ENCODE results near the gene CEBPZOS.

The CEBPZOS gene

GRCh38 chr2:37232131-37232933 is 36.0 kb downstream of the CEBPZOS start:
- DNase-seq (ENCODE audit: low read depth): no peak

GRCh38 chr2:37243435-37243834 is 47.1 kb downstream of the CEBPZOS start:
- DNase-seq (ENCODE audit: low read depth): no peak

- no peak for DNase-seq (ENCODE audit: low read depth)
These were observed 47.7 kb downstream of the CEBPZOS start for GRCh38 chr2:37244017-37244416.

GRCh38 chr2:37244755-37245154 is 48.5 kb downstream of the CEBPZOS start:
- DNase-seq (ENCODE audit: low read depth): no peak

- DNase-seq (ENCODE audit: low read depth): no peak
These were observed 49.9 kb downstream of the CEBPZOS start for GRCh38 chr2:37246205-37246604.

DNA sequence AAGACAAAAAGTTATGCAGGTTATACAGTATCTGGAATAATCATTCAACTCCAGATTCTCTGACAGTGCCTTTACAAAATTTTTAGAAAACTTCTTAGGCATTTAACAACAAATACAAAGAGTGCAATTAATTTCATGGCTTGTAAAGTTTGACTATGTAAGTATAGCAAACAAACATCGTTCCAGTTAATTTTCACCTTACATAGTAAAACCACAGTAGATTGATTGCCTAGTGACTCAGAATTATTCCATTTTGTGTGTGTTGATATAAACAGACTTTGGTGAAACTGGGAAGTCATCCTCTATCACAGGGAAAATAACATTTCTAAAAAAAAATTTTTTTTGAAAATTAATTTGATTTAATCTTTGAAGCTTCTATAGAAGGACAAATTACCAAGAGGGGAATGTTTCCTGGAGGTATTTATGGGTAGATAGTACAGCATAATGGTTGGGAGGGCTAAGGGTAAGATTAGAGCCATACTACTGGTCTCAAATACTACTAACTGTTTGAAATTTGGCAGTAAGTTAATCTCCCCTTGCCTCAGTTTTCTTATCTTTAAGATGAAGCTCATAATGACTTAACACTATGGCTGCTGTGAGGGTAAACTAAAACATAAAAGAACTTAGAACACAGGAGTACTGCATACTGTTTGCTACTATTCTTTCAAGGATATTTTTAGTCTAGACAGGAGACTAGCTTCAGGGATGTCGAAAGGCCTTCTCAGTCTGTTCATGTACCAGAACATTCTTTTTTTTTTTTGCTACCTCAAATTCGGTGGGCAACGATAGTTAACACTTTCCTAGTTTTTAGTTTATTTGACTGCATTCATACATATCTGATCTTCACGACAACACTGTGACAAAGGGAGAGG is 54.8 kb downstream of the CEBPZOS start:
- no peak for DNase-seq (ENCODE audit: low read depth)

Data from HS-27A (cell line).